Brain microvascular endothelial cell (primary cell): ENCODE results near the gene SH3BGRL3.
"Not testable (repeated sequence)": the region's sequence is repeated elsewhere in the genome, so short reads cannot be mapped to it uniquely, and the experiment has no call there.

Experiments used
- DNase-seq: peaks from one replicate; pipeline ENCODE4 v3.0.0-alpha.2; 2020
- H3K27ac ChIP-seq: fragments of 250-450 bp; sonication (Bioruptor Pico); 2 replicates; pipeline ENCODE4 v1.5.1; 2020; ENCODE audit warnings: mild to moderate bottlenecking, moderate library complexity
- H3K27me3 ChIP-seq: fragments of 250-450 bp; sonication (Bioruptor Pico); replicated peaks from 2 replicates; pipeline ENCODE4 v1.5.1; 2020; ENCODE audit warnings: mild to moderate bottlenecking
- H3K36me3 ChIP-seq: fragments of 250-450 bp; sonication (Bioruptor Pico); replicated peaks from 2 replicates; pipeline ENCODE4 v1.5.1; 2020; ENCODE audit warnings: mild to moderate bottlenecking
- H3K4me3 ChIP-seq: 2 replicates; pipeline ENCODE4 v1.5.1; 2011; ENCODE audit warnings: low read depth, mild to moderate bottlenecking, control low read depth, low read length, moderate library complexity
- CTCF ChIP-seq: IDR thresholded peaks from 2 replicates; pipeline ENCODE4 v1.5.1; 2011; ENCODE audit warnings: low read depth, mild to moderate bottlenecking, moderate library complexity, low read length, control low read depth, inconsistent platforms; ENCODE audit errors: missing control alignments
- in situ Hi-C: cut with HindIII; loops from 2 replicates; pipeline ENCODE4 v1.10.0; 2017; ENCODE audit warnings: low sequenced_read_pairs, low pct_ligation_motif_present

Gene SH3BGRL3

GRCh38 chr1:26321315-26322041 is 41.6 kb downstream of the SH3BGRL3 start:
- no peak overlapping the region for H3K27ac ChIP-seq
- peak overlapping the region; percentile 9 for H3K4me3 ChIP-seq
- no peaks in the 10 kb centered on the region for H3K27me3 ChIP-seq
- TF ChIP-seq CTCF, result peak; percentile 94
- H3K36me3 ChIP-seq, result no peaks in the 10 kb centered on the region
- peak; percentile 75 for DNase-seq
- in situ Hi-C loops, result no loop called here

- in situ Hi-C loops, result no loop called here
- TF ChIP-seq CTCF, result no peak
- H3K4me3 ChIP-seq, result no peak overlapping the region
- no peak for DNase-seq
- no peaks in the 10 kb centered on the region for H3K27me3 ChIP-seq
- H3K27ac ChIP-seq, result no peak overlapping the region
- no peaks in the 10 kb centered on the region for H3K36me3 ChIP-seq
Measured at GRCh38 chr1:26322042-26322331, 42.1 kb downstream of the SH3BGRL3 start.

- no peak for TF ChIP-seq CTCF
- Histone ChIP-seq H3K27me3 (no peaks in the 10 kb centered on the region), H3K4me3 (no peak overlapping the region), H3K27ac (no peak overlapping the region), H3K36me3 (no peaks in the 10 kb centered on the region)
- no peak for DNase-seq
- in situ Hi-C loops, result no loop called here
Measured at GRCh38 chr1:26323382-26323781, 43.5 kb downstream of the SH3BGRL3 start.

GRCh38 chr1:26324550-26324949 is 44.7 kb downstream of the SH3BGRL3 start:
- TF ChIP-seq CTCF, result no peak
- in situ Hi-C loops, result no loop called here

GRCh38 chr1:26327956-26328362 is 48.1 kb downstream of the SH3BGRL3 start:
- in situ Hi-C loops, result no loop called here
- DNase-seq, result no peak
- no peak overlapping the region for H3K27ac ChIP-seq
- no peak overlapping the region for H3K4me3 ChIP-seq
- H3K27me3 ChIP-seq, result no peaks in the 10 kb centered on the region
- no peak for TF ChIP-seq CTCF
- no peaks in the 10 kb centered on the region for H3K36me3 ChIP-seq

More at GRCh38 chr1:26324550-26324949, 44.7 kb downstream of the SH3BGRL3 start:
- H3K4me3 ChIP-seq, result no peak overlapping the region
- H3K27me3 ChIP-seq, result no peaks in the 10 kb centered on the region
- no peak for DNase-seq
- no peaks in the 10 kb centered on the region for H3K36me3 ChIP-seq
- no peak overlapping the region for H3K27ac ChIP-seq

GRCh38 chr1:26328597-26328996 is 48.7 kb downstream of the SH3BGRL3 start:
- DNase-seq, result no peak
- H3K36me3 ChIP-seq, result no peaks in the 10 kb centered on the region
- in situ Hi-C loops, result no loop called here
- H3K4me3 ChIP-seq, result no peak overlapping the region
- TF ChIP-seq CTCF, result no peak
- H3K27ac ChIP-seq, result no peak overlapping the region
- H3K27me3 ChIP-seq, result no peaks in the 10 kb centered on the region

- not testable (repeated sequence) for H3K36me3 ChIP-seq
Measured at GRCh38 chr1:26329380-26329779, 49.5 kb downstream of the SH3BGRL3 start.

More at GRCh38 chr1:26329380-26329779, 49.5 kb downstream of the SH3BGRL3 start:
- DNase-seq, H3K4me3 ChIP-seq, H3K27me3 ChIP-seq, in situ Hi-C loops, H3K27ac ChIP-seq: not testable (repeated sequence)
